ENCODE results near the gene LRCH2.

DNA sequence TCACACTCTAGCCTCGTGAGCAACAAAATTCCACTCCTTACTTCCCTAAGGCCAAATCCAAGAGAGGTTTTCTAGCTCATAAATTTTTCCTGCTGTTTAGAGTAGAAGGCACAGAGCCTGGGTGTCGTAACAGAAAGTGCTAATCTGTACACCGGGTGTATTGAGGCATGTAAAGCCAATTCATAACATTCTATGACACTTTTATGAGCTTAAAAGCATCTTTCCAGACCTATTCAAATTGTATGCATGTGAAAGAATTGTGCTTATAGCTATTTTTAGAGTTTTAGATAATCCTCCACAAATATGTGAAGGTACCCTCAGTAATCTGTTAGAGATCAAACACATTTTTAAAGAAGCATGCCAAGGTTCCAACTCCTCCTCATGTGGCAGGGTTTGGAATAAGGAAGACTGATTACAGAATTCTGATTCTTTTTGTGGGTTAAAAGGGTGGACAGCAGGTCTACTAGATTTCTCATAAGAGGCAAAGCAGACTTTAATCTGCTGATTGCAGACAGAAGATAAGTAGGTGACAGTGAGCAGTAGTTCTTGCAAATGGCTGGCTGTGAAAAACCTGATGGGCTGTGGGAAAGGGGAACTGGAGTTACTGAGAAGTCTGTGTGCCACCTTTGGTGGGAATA lies 25.5 kb upstream of the LRCH2 start:
- TF ChIP-seq, protein P1, sequence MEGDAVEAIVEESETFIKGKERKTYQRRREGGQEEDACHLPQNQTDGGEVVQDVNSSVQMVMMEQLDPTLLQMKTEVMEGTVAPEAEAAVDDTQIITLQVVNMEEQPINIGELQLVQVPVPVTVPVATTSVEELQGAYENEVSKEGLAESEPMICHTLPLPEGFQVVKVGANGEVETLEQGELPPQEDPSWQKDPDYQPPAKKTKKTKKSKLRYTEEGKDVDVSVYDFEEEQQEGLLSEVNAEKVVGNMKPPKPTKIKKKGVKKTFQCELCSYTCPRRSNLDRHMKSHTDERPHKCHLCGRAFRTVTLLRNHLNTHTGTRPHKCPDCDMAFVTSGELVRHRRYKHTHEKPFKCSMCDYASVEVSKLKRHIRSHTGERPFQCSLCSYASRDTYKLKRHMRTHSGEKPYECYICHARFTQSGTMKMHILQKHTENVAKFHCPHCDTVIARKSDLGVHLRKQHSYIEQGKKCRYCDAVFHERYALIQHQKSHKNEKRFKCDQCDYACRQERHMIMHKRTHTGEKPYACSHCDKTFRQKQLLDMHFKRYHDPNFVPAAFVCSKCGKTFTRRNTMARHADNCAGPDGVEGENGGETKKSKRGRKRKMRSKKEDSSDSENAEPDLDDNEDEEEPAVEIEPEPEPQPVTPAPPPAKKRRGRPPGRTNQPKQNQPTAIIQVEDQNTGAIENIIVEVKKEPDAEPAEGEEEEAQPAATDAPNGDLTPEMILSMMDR (IDR thresholded peaks at IDR 0.05; ENCODE audit: poor library complexity): no peak
- TF ChIP-seq EZH2 (IDR thresholded peaks at IDR 0.05; ENCODE audit: borderline replicate concordance) (no peak), EZH2phosphoT487 (IDR thresholded peaks at IDR 0.05; ENCODE audit: low read depth, severe bottlenecking, unreplicated experiment) (no peak)
